ENCODE results near the gene BCO2. TPM values are rescaled to one million over a fixed set of nuclear protein-coding genes. Genes with fewer than 3 reads are reported as not detected.

Gene BCO2
- total RNA-seq (2014; rRNA removed) (1.6 and 2.9 TPM in 2 replicates), Bru-seq, nascent RNA (percentile 42 among the genes with signal in this experiment), BruChase-seq, experiment 1, labeled RNA remaining after a 6-hour chase (percentile 72 among the genes with signal in this experiment), BruChase-seq, experiment 2, labeled RNA remaining after a 2-hour chase (percentile 73 among the genes with signal in this experiment)
- long read RNA-seq, partial matches to known transcripts = 0 of 5 reads
- long read RNA-seq, other reads (novel, unspliced or antisense) = 5 of 5 reads

- no TSS peak for BruUV-seq (replicated peaks)
- no peaks in the 10 kb centered on the region for H3K79me2 ChIP-seq (ENCODE audit: low read length)
- H3K4me1 ChIP-seq (ENCODE audit: insufficient read depth, low read length) = peaks cover 27% of the 10 kb centered on the region
- H4K20me1 ChIP-seq (ENCODE audit: low read length) = no peaks in the 10 kb centered on the region
- H3K4me3 ChIP-seq (ENCODE audit: low read length) = peak within 1 kb of the TSS; percentile 58
- no peaks in the 10 kb centered on the region for H3K9me2 ChIP-seq (replicated peaks; ENCODE audit: low read length)
- CTCF ChIA-PET = interaction anchor here (0.6 to 1.0 kb wide), 5 partner anchors 11 to 92 kb away, joined by 3 to 10 read pairs (median 4); partner anchors contain the start of gene IL18
- TF ChIP-seq CTCF (conservative IDR thresholded peaks at IDR 0.05; ENCODE audit: low read depth, low read length) = peak; percentile 99
- no peak for TF ChIP-seq EZH2phosphoT487 (IDR thresholded peaks at IDR 0.05; ENCODE audit: borderline replicate concordance, low read length)
- H3K9me3 ChIP-seq (ENCODE audit: low read length) = no peaks in the 10 kb centered on the region
- peak; percentile 89 for ATAC-seq
- no peak within 1 kb of the TSS for H3K9ac ChIP-seq (ENCODE audit: low read length)
- H3K27me3 ChIP-seq (ENCODE audit: low read length) = no peaks in the 10 kb centered on the region
- H3K27ac ChIP-seq (ENCODE audit: low read length) = no peak within 1 kb of the TSS
- intact Hi-C loops (cut with micrococcal nuclease) = loop anchor here (1.0 to 5.0 kb wide), 4 partner anchors 18 to 62 kb away; no protein-coding TSS in a partner anchor
- H2AFZ ChIP-seq (ENCODE audit: low read length) = peak within 1 kb of the TSS; percentile 70
- POLR2A ChIA-PET (ENCODE audit: unreplicated experiment) = no interaction called here
- no peaks in the 10 kb centered on the region for H3F3A ChIP-seq (ENCODE audit: low read length, unreplicated experiment)
- H3K36me3 ChIP-seq (ENCODE audit: low read depth, low read length) = no peaks in the 10 kb centered on the region
- peak within 1 kb of the TSS; percentile 77 for H3K4me2 ChIP-seq (ENCODE audit: low read length)
- peak; percentile 84 for DNase-seq
Measured at GRCh38 chr11:112174789-112175598, at the start of gene BCO2. Gene BCO2, plus strand, starts transcription at chr11:112175512. Its CDS starts 90 bp downstream, at chr11:112175602.

GRCh38 chr11:112127056-112127455 is 48.3 kb upstream of the BCO2 start:
- H4K20me1 ChIP-seq (ENCODE audit: low read length) = no peaks in the 10 kb centered on the region
- H3K4me3 ChIP-seq (ENCODE audit: low read length) = no peak overlapping the region
- no peak overlapping the region for H3K27ac ChIP-seq (ENCODE audit: low read length)
- no TSS peak for BruUV-seq (replicated peaks)
- H3K27me3 ChIP-seq (ENCODE audit: low read length) = no peaks in the 10 kb centered on the region
- intact Hi-C loops (cut with micrococcal nuclease) = no loop called here
- H3K79me2 ChIP-seq (ENCODE audit: low read length) = no peaks in the 10 kb centered on the region
- peaks cover 13% of the 10 kb centered on the region for H3K4me1 ChIP-seq (ENCODE audit: insufficient read depth, low read length)
- no peak for ATAC-seq
- H3K9me3 ChIP-seq (ENCODE audit: low read length) = no peaks in the 10 kb centered on the region
- H3K36me3 ChIP-seq (ENCODE audit: low read depth, low read length) = no peaks in the 10 kb centered on the region
- CTCF ChIA-PET = no interaction called here
- no peaks in the 10 kb centered on the region for H3F3A ChIP-seq (ENCODE audit: low read length, unreplicated experiment)
- H2AFZ ChIP-seq (ENCODE audit: low read length) = no peak overlapping the region
- POLR2A ChIA-PET (ENCODE audit: unreplicated experiment) = no interaction called here
- no peaks in the 10 kb centered on the region for H3K9me2 ChIP-seq (replicated peaks; ENCODE audit: low read length)
- DNase-seq = no peak
- no peak overlapping the region for H3K9ac ChIP-seq (ENCODE audit: low read length)
- TF ChIP-seq EZH2 (IDR thresholded peaks at IDR 0.05; ENCODE audit: low read length, unreplicated experiment) (no peak), EZH2phosphoT487 (IDR thresholded peaks at IDR 0.05; ENCODE audit: borderline replicate concordance, low read length) (no peak), CTCF (conservative IDR thresholded peaks at IDR 0.05; ENCODE audit: low read depth, low read length) (no peak)
- no peak overlapping the region for H3K4me2 ChIP-seq (ENCODE audit: low read length)
